GM18907 (cell line): Measurements from ENCODE around the gene PARL.
A peak's percentile ranks its signal among the peaks of the same experiment; 100 is the strongest.

Experiments
- ATAC-seq: cut with Tn5 transposase; IDR thresholded peaks from one replicate; pipeline ENCODE4 v1.9.1; 2021; ENCODE audit warnings: mild to moderate bottlenecking, moderate library complexity; ENCODE audit not compliant: unreplicated experiment

PARL gene

GRCh38 chr3:183818706-183819624 is 65.7 kb downstream of the PARL start:
- ATAC-seq = no peak

GRCh38 chr3:183818041-183818620 is 66.5 kb downstream of the PARL start:
- no peak for ATAC-seq

GRCh38 chr3:183817639-183818038 is 67.0 kb downstream of the PARL start:
- no peak for ATAC-seq

- no peak for ATAC-seq
Observed at GRCh38 chr3:183816681-183817510, 67.8 kb downstream of the PARL start.

- peak; percentile 26 for ATAC-seq
Observed at GRCh38 chr3:183815951-183816475, 68.7 kb downstream of the PARL start.

GRCh38 chr3:183815563-183815940 is 69.1 kb downstream of the PARL start:
- peak; percentile 64 for ATAC-seq

- ATAC-seq = no peak
Observed at GRCh38 chr3:183814240-183814639, 70.4 kb downstream of the PARL start.

GRCh38 chr3:183812761-183813445 is 71.8 kb downstream of the PARL start:
- ATAC-seq = no peak

GRCh38 chr3:183811638-183812037 is 73.0 kb downstream of the PARL start:
- ATAC-seq = no peak

GRCh38 chr3:183810643-183811594 is 73.8 kb downstream of the PARL start:
- ATAC-seq = no peak

- no peak for ATAC-seq
Observed at GRCh38 chr3:183809270-183809669, 75.4 kb downstream of the PARL start.

GRCh38 chr3:183808355-183808754 is 76.3 kb downstream of the PARL start:
- ATAC-seq = no peak

GRCh38 chr3:183807881-183808280 is 76.8 kb downstream of the PARL start:
- no peak for ATAC-seq

GRCh38 chr3:183807209-183807728 is 77.4 kb downstream of the PARL start:
- ATAC-seq = no peak

- no peak for ATAC-seq
Observed at GRCh38 chr3:183802989-183803388, 81.7 kb downstream of the PARL start.

GRCh38 chr3:183801601-183802000 is 83.1 kb downstream of the PARL start:
- ATAC-seq = no peak

- no peak for ATAC-seq
Observed at GRCh38 chr3:183800243-183800863, 84.3 kb downstream of the PARL start.

GRCh38 chr3:183799461-183799860 is 85.2 kb downstream of the PARL start:
- ATAC-seq = no peak

- no peak for ATAC-seq
Observed at GRCh38 chr3:183797996-183798395, 86.7 kb downstream of the PARL start.
